Central memory CD8-positive, alpha-beta T cell (primary cell): ENCODE measurements around the gene SYT4.

Source experiments
- ATAC-seq: fragments of 150-1000 bp; cut with Tn5 transposase; replicated peaks from 2 replicates; pipeline ENCODE4 v1.10.0; 2022; ENCODE audit warnings: mild to moderate bottlenecking, moderate FRiP score, moderate number of reproducible peaks; ENCODE audit not compliant: poor library complexity, severe bottlenecking; ENCODE audit errors: extremely low read depth
- DNase-seq, 2 donors: peaks; one replicate each; pipeline ENCODE4 v3.0.0; 2021; ENCODE audit warnings: low spot score in 2 of 2
- H3K27ac Mint-ChIP-seq: one replicate; pipeline ENCODE4 v1.8.0; 2022; ENCODE audit warnings: low read depth, mild to moderate bottlenecking, moderate library complexity, mixed read lengths
- H3K27me3 Mint-ChIP-seq: one replicate; pipeline ENCODE4 v1.8.0; 2022; ENCODE audit warnings: mixed read lengths
- H3K36me3 Mint-ChIP-seq: one replicate; pipeline ENCODE4 v1.8.0; 2022; ENCODE audit warnings: mild to moderate bottlenecking, moderate library complexity, mixed read lengths; ENCODE audit not compliant: insufficient read depth
- H3K4me1 Mint-ChIP-seq: one replicate; pipeline ENCODE4 v1.8.0; 2022; ENCODE audit warnings: mixed read lengths
- H3K4me3 Mint-ChIP-seq: one replicate; pipeline ENCODE4 v1.8.0; 2022; ENCODE audit warnings: mild to moderate bottlenecking, moderate library complexity, mixed read lengths
- H3K9me3 Mint-ChIP-seq: one replicate; pipeline ENCODE4 v1.8.0; 2022; ENCODE audit warnings: mixed read lengths

The SYT4 gene

GRCh38 chr18:43271593-43272432, 5.5 kb downstream of the SYT4 start:
- no peaks in the 10 kb centered on the region for H3K4me1 Mint-ChIP-seq
- H3K27ac Mint-ChIP-seq = no peak overlapping the region

DNA sequence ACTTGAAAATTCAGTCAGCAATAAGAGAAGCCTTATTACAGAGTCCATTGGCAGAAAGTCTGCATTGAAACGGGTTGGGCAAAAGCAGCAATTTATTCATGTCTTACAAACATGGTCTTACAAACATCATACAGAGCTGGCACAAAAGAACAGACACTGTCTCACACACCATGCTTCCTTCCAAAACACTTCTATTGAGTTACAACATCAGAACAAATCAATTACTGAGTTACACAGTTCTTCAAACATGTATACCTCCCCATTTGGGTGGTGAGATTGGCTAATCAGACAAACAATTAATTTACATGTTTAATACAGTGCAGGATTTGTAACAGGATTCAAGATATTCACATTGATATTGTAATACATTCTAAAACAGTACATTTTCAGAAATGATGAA, 9.5 kb downstream of the SYT4 start:
- peaks cover 13% of the 10 kb centered on the region for H3K9me3 Mint-ChIP-seq
- ATAC-seq (no peak), DNase-seq (no peak)
- H3K4me1 Mint-ChIP-seq = no peaks in the 10 kb centered on the region
- H3K4me3 Mint-ChIP-seq = no peak overlapping the region
- H3K27ac Mint-ChIP-seq = no peak overlapping the region
- H3K36me3 Mint-ChIP-seq = no peaks in the 10 kb centered on the region
- no peaks in the 10 kb centered on the region for H3K27me3 Mint-ChIP-seq

More at GRCh38 chr18:43271593-43272432, 5.5 kb downstream of the SYT4 start:
- Mint-ChIP-seq H3K4me3 (no peak overlapping the region), H3K36me3 (no peaks in the 10 kb centered on the region), H3K27me3 (no peaks in the 10 kb centered on the region), H3K9me3 (no peaks in the 10 kb centered on the region)
- ATAC-seq (no peak), DNase-seq (no peak)

- H3K4me1 Mint-ChIP-seq = no peaks in the 10 kb centered on the region
- no peak overlapping the region for H3K27ac Mint-ChIP-seq
- H3K27me3 Mint-ChIP-seq = no peaks in the 10 kb centered on the region
- peaks cover 23% of the 10 kb centered on the region for H3K9me3 Mint-ChIP-seq
- DNase-seq = no peak
- no peak overlapping the region for H3K4me3 Mint-ChIP-seq
- no peak for ATAC-seq
- H3K36me3 Mint-ChIP-seq = no peaks in the 10 kb centered on the region
Observed at GRCh38 chr18:43265465-43265864, 11.8 kb downstream of the SYT4 start.

GRCh38 chr18:43248610-43249249, 28.6 kb downstream of the SYT4 start:
- DNase-seq (no peak), ATAC-seq (no peak)
- Mint-ChIP-seq H3K27me3 (no peaks in the 10 kb centered on the region), H3K27ac (no peak overlapping the region), H3K36me3 (no peaks in the 10 kb centered on the region), H3K4me3 (no peak overlapping the region), H3K4me1 (no peaks in the 10 kb centered on the region), H3K9me3 (peaks cover 7% of the 10 kb centered on the region)

GRCh38 chr18:43247944-43248343, 29.3 kb downstream of the SYT4 start:
- H3K4me1 Mint-ChIP-seq = no peaks in the 10 kb centered on the region
- H3K36me3 Mint-ChIP-seq = no peaks in the 10 kb centered on the region
- peaks cover 7% of the 10 kb centered on the region for H3K9me3 Mint-ChIP-seq

GRCh38 chr18:43238429-43238828, 38.9 kb downstream of the SYT4 start:
- Mint-ChIP-seq H3K4me3 (no peak overlapping the region), H3K27ac (no peak overlapping the region), H3K4me1 (no peaks in the 10 kb centered on the region), H3K36me3 (no peaks in the 10 kb centered on the region), H3K9me3 (peaks cover 24% of the 10 kb centered on the region), H3K27me3 (no peaks in the 10 kb centered on the region)
- no peak for ATAC-seq
- no peak for DNase-seq

More at GRCh38 chr18:43247944-43248343, 29.3 kb downstream of the SYT4 start:
- no peak for ATAC-seq
- H3K27me3 Mint-ChIP-seq = no peaks in the 10 kb centered on the region
- no peak for DNase-seq
- H3K27ac Mint-ChIP-seq = no peak overlapping the region
- H3K4me3 Mint-ChIP-seq = no peak overlapping the region

DNA sequence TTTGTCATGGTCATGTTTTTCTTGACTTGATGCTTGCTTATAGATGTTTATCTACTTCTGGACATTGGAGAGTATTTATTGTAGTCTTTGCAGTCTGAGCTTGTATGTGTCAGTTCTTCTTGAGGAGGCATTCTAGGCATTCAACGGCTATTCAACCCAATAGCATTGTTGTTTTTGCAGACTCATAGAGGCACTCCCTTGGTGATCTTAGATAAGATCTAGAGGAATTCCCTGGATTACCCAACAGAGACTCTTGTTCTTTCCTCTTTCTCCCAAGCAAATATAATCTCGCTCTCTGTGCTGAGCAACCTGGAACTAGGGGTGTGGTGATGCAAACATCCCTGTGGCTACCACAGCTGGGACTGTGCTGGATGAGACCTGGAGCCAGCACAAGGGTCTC, 40.4 kb downstream of the SYT4 start:
- H3K4me1 Mint-ChIP-seq = no peaks in the 10 kb centered on the region
- no peaks in the 10 kb centered on the region for H3K36me3 Mint-ChIP-seq
- H3K27me3 Mint-ChIP-seq = no peaks in the 10 kb centered on the region
- ATAC-seq (no peak), DNase-seq (no peak)
- peaks cover 24% of the 10 kb centered on the region for H3K9me3 Mint-ChIP-seq
- H3K27ac Mint-ChIP-seq = no peak overlapping the region
- H3K4me3 Mint-ChIP-seq = no peak overlapping the region

DNA sequence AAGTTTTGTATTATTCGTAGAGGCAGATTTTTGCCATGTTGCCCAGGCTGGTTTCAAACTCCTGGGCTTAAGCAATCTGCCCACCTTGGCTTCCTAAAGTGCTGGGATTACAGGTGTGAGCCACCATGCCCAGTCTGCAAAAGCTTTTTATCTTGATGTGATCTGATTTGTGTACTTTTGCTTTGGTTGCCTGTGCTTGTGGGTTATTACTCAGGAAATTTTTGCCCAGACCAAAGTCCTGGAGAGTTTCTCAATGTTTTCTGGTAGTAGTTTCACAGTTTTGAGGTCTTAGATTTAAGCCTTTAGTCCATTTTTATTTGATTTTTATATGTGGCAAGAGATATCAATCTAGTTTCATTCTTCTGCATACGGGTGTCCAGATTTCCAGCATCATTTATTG, 42.4 kb downstream of the SYT4 start:
- ATAC-seq (no peak), DNase-seq (no peak)
- Mint-ChIP-seq H3K27me3 (no peaks in the 10 kb centered on the region), H3K4me3 (no peak overlapping the region), H3K36me3 (no peaks in the 10 kb centered on the region), H3K9me3 (peaks cover 23% of the 10 kb centered on the region), H3K27ac (no peak overlapping the region), H3K4me1 (no peaks in the 10 kb centered on the region)

- H3K36me3 Mint-ChIP-seq = no peaks in the 10 kb centered on the region
- DNase-seq (no peak), ATAC-seq (no peak)
- H3K4me1 Mint-ChIP-seq = no peaks in the 10 kb centered on the region
- peaks cover 23% of the 10 kb centered on the region for H3K9me3 Mint-ChIP-seq
- H3K27me3 Mint-ChIP-seq = no peaks in the 10 kb centered on the region
- H3K4me3 Mint-ChIP-seq = no peak overlapping the region
- no peak overlapping the region for H3K27ac Mint-ChIP-seq
Observed at GRCh38 chr18:43222501-43222900, 54.8 kb downstream of the SYT4 start.

DNA sequence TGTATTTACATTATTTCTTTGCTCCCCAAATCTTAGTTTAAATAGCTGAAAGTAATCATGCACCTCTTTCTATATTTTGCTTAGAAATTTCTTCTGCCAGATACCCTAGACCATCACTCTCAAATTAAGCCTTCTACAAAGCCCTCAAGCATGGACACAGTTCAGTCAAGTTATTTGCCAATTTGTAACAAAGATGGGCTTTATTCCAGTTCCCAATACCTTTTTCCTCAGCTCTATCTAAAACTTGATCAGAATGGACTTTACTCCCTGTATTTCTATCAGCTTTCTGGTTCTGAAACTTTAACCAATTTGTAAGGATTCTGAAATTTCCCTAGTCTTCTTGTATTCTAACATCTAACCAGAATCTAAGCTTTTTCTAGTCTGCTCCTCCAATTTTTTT, 56.6 kb downstream of the SYT4 start:
- H3K27ac Mint-ChIP-seq = no peak overlapping the region
- ATAC-seq = no peak
- no peak overlapping the region for H3K4me3 Mint-ChIP-seq
- DNase-seq = no peak
- H3K4me1 Mint-ChIP-seq = no peaks in the 10 kb centered on the region
- H3K36me3 Mint-ChIP-seq = no peaks in the 10 kb centered on the region
- no peaks in the 10 kb centered on the region for H3K27me3 Mint-ChIP-seq
- H3K9me3 Mint-ChIP-seq = peaks cover 28% of the 10 kb centered on the region
